GOT3 (cell line): ENCODE measurements around the gene GPR22.

Experiments used
- DNase-seq: peaks from one replicate; lab custom pipeline; 2025; ENCODE audit warnings: mixed read lengths; lab: John Stamatoyannopoulos, UW

The GPR22 gene

GRCh38 chr7:107479303-107479702 is 9.4 kb downstream of the GPR22 start:
- DNase-seq = no peak

GRCh38 chr7:107480932-107481331 is 11.1 kb downstream of the GPR22 start:
- no peak for DNase-seq

- DNase-seq = no peak
Observed at GRCh38 chr7:107482571-107482970, 12.7 kb downstream of the GPR22 start.

- DNase-seq = no peak
Observed at GRCh38 chr7:107486041-107486440, 16.2 kb downstream of the GPR22 start.

- no peak for DNase-seq
Observed at GRCh38 chr7:107492875-107493274, 23.0 kb downstream of the GPR22 start.

- DNase-seq = no peak
Observed at GRCh38 chr7:107494315-107494751, 24.5 kb downstream of the GPR22 start.

GRCh38 chr7:107494884-107495283 is 25.0 kb downstream of the GPR22 start:
- no peak for DNase-seq

GRCh38 chr7:107495516-107495915 is 25.7 kb downstream of the GPR22 start:
- DNase-seq = no peak

- DNase-seq = no peak
Observed at GRCh38 chr7:107499731-107500130, 29.9 kb downstream of the GPR22 start.

GRCh38 chr7:107501593-107501992 is 31.7 kb downstream of the GPR22 start:
- no peak for DNase-seq

GRCh38 chr7:107502154-107502553 is 32.3 kb downstream of the GPR22 start:
- no peak for DNase-seq

GRCh38 chr7:107502797-107503196 is 32.9 kb downstream of the GPR22 start:
- no peak for DNase-seq

GRCh38 chr7:107503687-107504086 is 33.8 kb downstream of the GPR22 start:
- no peak for DNase-seq

- DNase-seq = no peak
Observed at GRCh38 chr7:107505362-107505761, 35.5 kb downstream of the GPR22 start.

- no peak for DNase-seq
Observed at GRCh38 chr7:107505997-107506673, 36.3 kb downstream of the GPR22 start.

- no peak for DNase-seq
Observed at GRCh38 chr7:107506674-107507339, 37.0 kb downstream of the GPR22 start.
